IMR-90 (cell line): Measurements from ENCODE around the gene FAF1. TPM values are rescaled to one million over a fixed set of nuclear protein-coding genes. Genes with fewer than 3 reads are reported as not detected.

Experiments used
- ATAC-seq: fragments of 200-7000 bp; cut with Tn5 transposase; 2 replicates; pipeline ENCODE4 v1.9.1; 2020; ENCODE audit warnings: low read depth, mild to moderate bottlenecking, moderate library complexity
- BruUV-seq: library from RNA; stranded (reverse); fragments of 400-500 nt; replicated peaks from 2 replicates; lab custom pipeline; 2021; lab: Mats Ljungman, UMichigan
- CTCF ChIA-PET: fragments of 300-600 bp; formaldehyde crosslinking; extraction: SDS; loops from one replicate; lab custom pipeline; 2021; ENCODE audit warnings: antibody characterized with exemption; lab: Yijun Ruan, JAX
- POLR2A ChIA-PET: fragments of 300-600 bp; sonication (Branson Sonifier 250); formaldehyde crosslinking; loops from one replicate; lab custom pipeline; 2022; ENCODE audit warnings: antibody characterized with exemption; ENCODE audit not compliant: unreplicated experiment; lab: Charles Lee
- DNase-seq: peaks from one replicate; pipeline ENCODE4 v3.0.0; 2013
- H2AFZ ChIP-seq: replicated peaks from 2 replicates; pipeline ENCODE3; 2013; ENCODE audit warnings: low read length, mild to moderate bottlenecking; ENCODE audit not compliant: poor library complexity
- H2AK5ac ChIP-seq: 2 replicates; pipeline ENCODE4 v1.6.1; 2013; ENCODE audit warnings: low read depth, low read length, inconsistent platforms
- H2AK9ac ChIP-seq: replicated peaks from 2 replicates; pipeline ENCODE3; 2013; ENCODE audit warnings: mild to moderate bottlenecking, low read depth, low read length, moderate library complexity; ENCODE audit not compliant: poor library complexity
- H2BK120ac ChIP-seq: 2 replicates; pipeline ENCODE4 v1.6.1; 2013; ENCODE audit warnings: low read depth, low read length, inconsistent platforms
- H2BK15ac ChIP-seq: 3 replicates; pipeline ENCODE4 v1.6.1; 2013; ENCODE audit warnings: low read depth, low read length, inconsistent platforms
- H2BK20ac ChIP-seq: 2 replicates; pipeline ENCODE4 v1.6.1; 2013; ENCODE audit warnings: low read depth, mild to moderate bottlenecking, inconsistent platforms, low read length, moderate library complexity
- H2BK5ac ChIP-seq: 2 replicates; pipeline ENCODE4 v1.6.1; 2013; ENCODE audit warnings: mild to moderate bottlenecking, low read depth, low read length, inconsistent platforms; ENCODE audit not compliant: poor library complexity, severe bottlenecking
- H3K14ac ChIP-seq: replicated peaks from 2 replicates; pipeline ENCODE4 v1.6.1; 2013; ENCODE audit warnings: low read depth, low read length, inconsistent platforms
- H3K18ac ChIP-seq: 2 replicates; pipeline ENCODE4 v1.6.1; 2013; ENCODE audit warnings: low read depth, low read length, control low read depth
- H3K23ac ChIP-seq: 2 replicates; pipeline ENCODE4 v1.6.1; 2013; ENCODE audit warnings: low read depth, low read length, inconsistent platforms
- H3K27ac ChIP-seq: 2 replicates; pipeline ENCODE4 v1.5.1; 2013; ENCODE audit warnings: mild to moderate bottlenecking, control low read depth, low read length; ENCODE audit not compliant: insufficient read depth
- H3K27me3 ChIP-seq: 2 replicates; pipeline ENCODE4 v1.6.1; 2013; ENCODE audit warnings: low read length; ENCODE audit not compliant: control insufficient read depth, insufficient read depth
- H3K36me3 ChIP-seq: 2 replicates; pipeline ENCODE4 v1.6.1; 2013; ENCODE audit warnings: low read length, mixed read lengths; ENCODE audit not compliant: control insufficient read depth, insufficient read depth
- H3K4ac ChIP-seq: 2 replicates; pipeline ENCODE4 v1.6.1; 2013; ENCODE audit warnings: low read depth, low read length, inconsistent platforms
- H3K4me1 ChIP-seq: 2 replicates; pipeline ENCODE4 v1.6.1; 2013; ENCODE audit warnings: low read length, mixed read lengths; ENCODE audit not compliant: control insufficient read depth, insufficient read depth
- H3K4me2 ChIP-seq: 2 replicates; pipeline ENCODE4 v1.6.1; 2013; ENCODE audit warnings: low read depth, mild to moderate bottlenecking, control low read depth, low read length, moderate library complexity
- H3K4me3 ChIP-seq: 2 replicates; pipeline ENCODE4 v1.5.1; 2013; ENCODE audit warnings: low read depth, mild to moderate bottlenecking, control low read depth, low read length, moderate library complexity; ENCODE audit not compliant: insufficient read depth
- H3K56ac ChIP-seq: 2 replicates; pipeline ENCODE4 v1.6.1; 2013; ENCODE audit warnings: low read length, inconsistent platforms; ENCODE audit not compliant: insufficient read depth; ENCODE audit errors: extremely low read depth
- H3K79me1 ChIP-seq, 2 experiments: 2 replicates each; pipeline ENCODE4 v1.6.1; 2013; ENCODE audit warnings: low read length in 2 of 2, inconsistent platforms in 1 of 2, low read depth in 1 of 2
- H3K9ac ChIP-seq: 2 replicates; pipeline ENCODE4 v1.6.1; 2013; ENCODE audit warnings: low read depth, low read length, control low read depth
- H3K9me1 ChIP-seq: 2 replicates; pipeline ENCODE4 v1.6.1; 2013; ENCODE audit warnings: low read length, inconsistent platforms; ENCODE audit not compliant: insufficient read depth
- H3K9me3 ChIP-seq: 2 replicates; pipeline ENCODE4 v1.6.1; 2013; ENCODE audit warnings: low read length; ENCODE audit not compliant: control insufficient read depth, insufficient read depth
- H4K20me1 ChIP-seq: 2 replicates; pipeline ENCODE4 v1.6.1; 2013; ENCODE audit warnings: low read length, inconsistent platforms; ENCODE audit not compliant: insufficient read depth
- H4K5ac ChIP-seq: 2 replicates; pipeline ENCODE4 v1.6.1; 2013; ENCODE audit warnings: mild to moderate bottlenecking, low read depth, low read length, control low read depth
- H4K8ac ChIP-seq, 2 experiments: 2 replicates each; pipeline ENCODE4 v1.6.1; 2013; ENCODE audit warnings: low read depth in 2 of 2, low read length in 2 of 2, control low read depth in 1 of 2, inconsistent platforms in 1 of 2
- H4K91ac ChIP-seq: 2 replicates; pipeline ENCODE4 v1.6.1; 2013; ENCODE audit warnings: low read depth, low read length, inconsistent platforms; ENCODE audit not compliant: insufficient read depth
- CHD1 ChIP-seq: IDR thresholded peaks from 2 replicates; pipeline ENCODE4 v1.6.1; 2012; ENCODE audit warnings: low read depth, low read length, improper control_type of control experiment
- FOS ChIP-seq: fragments of 150-350 bp; IDR thresholded peaks from 2 replicates; pipeline ENCODE4 v1.6.1; 2016; ENCODE audit warnings: low read depth, low read length
- RFX5 ChIP-seq: IDR thresholded peaks from 2 replicates; pipeline ENCODE4 v1.8.0; 2012; ENCODE audit warnings: low read depth, mild to moderate bottlenecking, low read length, moderate library complexity
- SMC3 ChIP-seq: fragments of 150-350 bp; IDR thresholded peaks from 2 replicates; pipeline ENCODE4 v1.6.1; 2016; ENCODE audit warnings: low read depth, mild to moderate bottlenecking, antibody characterized with exemption, low read length, moderate library complexity
- WGBS, 2 experiments: methylation state at CpG; one replicate each; pipeline versions ENCODE4 v1.1.5 to v1.1.7; 2013; ENCODE audit warnings: missing lambda C conversion rate in 2 of 2; ENCODE audit not compliant: insufficient read length in 1 of 2; ENCODE audit errors: extremely low coverage in 2 of 2; 5-methylcytosine and 5-hydroxymethylcytosine counted together
- dilution Hi-C: fragments of 300-500 bp; cut with HindIII; formaldehyde crosslinking; loops from one replicate; pipeline ENCODE4 v1.14.3; 2018; ENCODE audit warnings: low sequenced_read_pairs; ENCODE audit not compliant: unreplicated experiment
- in situ Hi-C: fragments of 300-500 bp; cut with MboI; formaldehyde crosslinking; loops from 3 replicates; pipeline ENCODE4 v1.14.3; 2019; ENCODE audit warnings: low sequenced_read_pairs, inconsistent platforms, mixed read lengths
- intact Hi-C: fragments of 100-400 bp; cut with micrococcal nuclease; formaldehyde crosslinking; loops from 2 replicates; pipeline ENCODE4 v1.10.0; 2022
- polyA plus RNA-seq, 3 experiments: library from polyadenylated mRNA; depleted of rRNA; stranded (reverse); fragments of >200 nt; gene quantifications; 2 replicates each; pipeline ENCODE4 v1.2.3, GENCODE V29; 2012; ENCODE audit warnings: low replicate concordance in 1 of 3
- total RNA-seq: library from RNA; depleted of rRNA; stranded (reverse); fragments of >200 nt; gene quantifications from 2 replicates; pipeline ENCODE4 v1.2.3, GENCODE V29; 2012
- TF ChIP-seq, protein P1 (sequence below): fragments of 150-350 bp; IDR thresholded peaks from 2 replicates; pipeline ENCODE4 v1.6.1; 2016; ENCODE audit warnings: low read depth, mild to moderate bottlenecking, low read length, moderate library complexity, borderline replicate concordance

The FAF1 gene
- total and polyA plus RNA-seq, 2 of the 4 experiments (the other 2 are of a cell fraction): 18.8 to 72.9 TPM

- TF ChIP-seq SMC3 (no peak), RFX5 (no peak), FOS (no peak), CHD1 (no peak)
- TF ChIP-seq, protein P1, sequence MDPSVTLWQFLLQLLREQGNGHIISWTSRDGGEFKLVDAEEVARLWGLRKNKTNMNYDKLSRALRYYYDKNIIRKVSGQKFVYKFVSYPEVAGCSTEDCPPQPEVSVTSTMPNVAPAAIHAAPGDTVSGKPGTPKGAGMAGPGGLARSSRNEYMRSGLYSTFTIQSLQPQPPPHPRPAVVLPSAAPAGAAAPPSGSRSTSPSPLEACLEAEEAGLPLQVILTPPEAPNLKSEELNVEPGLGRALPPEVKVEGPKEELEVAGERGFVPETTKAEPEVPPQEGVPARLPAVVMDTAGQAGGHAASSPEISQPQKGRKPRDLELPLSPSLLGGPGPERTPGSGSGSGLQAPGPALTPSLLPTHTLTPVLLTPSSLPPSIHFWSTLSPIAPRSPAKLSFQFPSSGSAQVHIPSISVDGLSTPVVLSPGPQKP: no peak
- Histone ChIP-seq H3K14ac (no peak overlapping the region), H2AK5ac (no peak overlapping the region), H2BK20ac (no peak overlapping the region), H3K9me1 (peaks cover 2% of the 10 kb centered on the region; the same call in 1 of the 2 replicates), H3K9ac (no peak overlapping the region), H4K91ac (no peak overlapping the region), H4K8ac (no peak overlapping the region), H3K4ac (no peak overlapping the region), H3K18ac (no peak overlapping the region), H4K20me1 (0 out of 2 replicates have a peak, but pooled peaks cover 8% of the 10 kb centered on the region), H3K79me1 (no peaks in the 10 kb centered on the region), H4K5ac (no peak overlapping the region), H2AK9ac (no peak overlapping the region), H3K4me2 (no peak overlapping the region), H3K27ac (no peak overlapping the region), H2AFZ (peak overlapping the region; percentile 65), H3K27me3 (peaks cover 98% of the 10 kb centered on the region), H2BK120ac (no peak overlapping the region), H3K36me3 (no peaks in the 10 kb centered on the region), H3K56ac (no peak overlapping the region), H2BK15ac (no peak overlapping the region), H2BK5ac (no peak overlapping the region), H3K23ac (no peak overlapping the region), H3K4me1 (peaks cover 2% of the 10 kb centered on the region; the same call in 1 of the 2 replicates), H3K4me3 (no peak overlapping the region), H3K9me3 (peaks cover 8% of the 10 kb centered on the region; the same call in 1 of the 2 replicates)
- POLR2A ChIA-PET: no interaction called here
- ATAC-seq: no peak
- BruUV-seq: no TSS peak
- no peak for DNase-seq
- intact Hi-C loops: no loop called here
- in situ Hi-C loops: no loop called here
- CTCF ChIA-PET: no interaction called here
- 0% methylated on average over 33 of the region's 69 CpGs; no CpG with 5 or more reads in 1 of the 2 experiments for WGBS, 2 experiments
- dilution Hi-C loops: no loop called here
Observed at GRCh38 chr1:50420689-50421365, 539.2 kb downstream of the FAF1 start.
